RWPE1 (cell line): Measurements from ENCODE around the gene SENP3.

Experiments
- CTCF ChIA-PET: fragments of 350-600 bp; sonication (Branson Sonifier 250); formaldehyde crosslinking; extraction: SDS; loops from one replicate; lab custom pipeline; 2021; lab: Yijun Ruan, JAX
- POLR2A ChIA-PET: fragments of 400-600 bp; formaldehyde crosslinking; extraction: SDS; loops from one replicate; lab custom pipeline; 2020; ENCODE audit warnings: antibody characterized with exemption; ENCODE audit not compliant: low non-redundant PET; lab: Yijun Ruan, JAX
- DNase-seq: peaks from one replicate; pipeline ENCODE4 v3.0.0; 2012; ENCODE audit warnings: low spot score
- H3K27ac ChIP-seq: fragments of 450-650 bp; 2 replicates; pipeline ENCODE4 v1.5.1; 2017
- TF ChIP-seq, protein P1 (sequence below): fragments of 450-650 bp; conservative IDR thresholded peaks from 2 replicates; pipeline ENCODE4 v1.5.1; 2017; ENCODE audit warnings: low read depth, mild to moderate bottlenecking

The SENP3 gene

DNA sequence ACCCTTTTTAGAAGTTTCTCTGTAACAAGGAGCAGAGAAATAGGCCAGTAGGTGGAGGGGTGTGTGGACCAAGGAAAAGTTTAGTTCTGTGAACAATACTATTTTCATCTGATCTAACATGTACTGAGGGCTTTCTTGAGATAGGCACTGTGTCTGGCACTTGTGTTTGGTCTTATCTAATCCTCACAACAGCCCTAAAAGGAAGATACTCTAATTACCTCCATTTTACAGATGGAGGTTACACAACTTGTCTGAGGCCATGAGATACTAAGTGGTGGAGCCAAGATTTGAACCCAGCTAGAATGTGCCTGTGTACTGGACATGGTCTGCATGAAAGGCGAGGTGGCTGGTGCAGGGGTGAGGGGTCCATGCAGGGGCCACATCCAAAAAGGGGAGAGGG lies 8.4 kb upstream of the SENP3 start:
- TF ChIP-seq, protein P1, sequence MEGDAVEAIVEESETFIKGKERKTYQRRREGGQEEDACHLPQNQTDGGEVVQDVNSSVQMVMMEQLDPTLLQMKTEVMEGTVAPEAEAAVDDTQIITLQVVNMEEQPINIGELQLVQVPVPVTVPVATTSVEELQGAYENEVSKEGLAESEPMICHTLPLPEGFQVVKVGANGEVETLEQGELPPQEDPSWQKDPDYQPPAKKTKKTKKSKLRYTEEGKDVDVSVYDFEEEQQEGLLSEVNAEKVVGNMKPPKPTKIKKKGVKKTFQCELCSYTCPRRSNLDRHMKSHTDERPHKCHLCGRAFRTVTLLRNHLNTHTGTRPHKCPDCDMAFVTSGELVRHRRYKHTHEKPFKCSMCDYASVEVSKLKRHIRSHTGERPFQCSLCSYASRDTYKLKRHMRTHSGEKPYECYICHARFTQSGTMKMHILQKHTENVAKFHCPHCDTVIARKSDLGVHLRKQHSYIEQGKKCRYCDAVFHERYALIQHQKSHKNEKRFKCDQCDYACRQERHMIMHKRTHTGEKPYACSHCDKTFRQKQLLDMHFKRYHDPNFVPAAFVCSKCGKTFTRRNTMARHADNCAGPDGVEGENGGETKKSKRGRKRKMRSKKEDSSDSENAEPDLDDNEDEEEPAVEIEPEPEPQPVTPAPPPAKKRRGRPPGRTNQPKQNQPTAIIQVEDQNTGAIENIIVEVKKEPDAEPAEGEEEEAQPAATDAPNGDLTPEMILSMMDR = no peak
- ChIA-PET CTCF (no interaction called here), POLR2A (no interaction called here)
- no peak overlapping the region for H3K27ac ChIP-seq
- no peak for DNase-seq

DNA sequence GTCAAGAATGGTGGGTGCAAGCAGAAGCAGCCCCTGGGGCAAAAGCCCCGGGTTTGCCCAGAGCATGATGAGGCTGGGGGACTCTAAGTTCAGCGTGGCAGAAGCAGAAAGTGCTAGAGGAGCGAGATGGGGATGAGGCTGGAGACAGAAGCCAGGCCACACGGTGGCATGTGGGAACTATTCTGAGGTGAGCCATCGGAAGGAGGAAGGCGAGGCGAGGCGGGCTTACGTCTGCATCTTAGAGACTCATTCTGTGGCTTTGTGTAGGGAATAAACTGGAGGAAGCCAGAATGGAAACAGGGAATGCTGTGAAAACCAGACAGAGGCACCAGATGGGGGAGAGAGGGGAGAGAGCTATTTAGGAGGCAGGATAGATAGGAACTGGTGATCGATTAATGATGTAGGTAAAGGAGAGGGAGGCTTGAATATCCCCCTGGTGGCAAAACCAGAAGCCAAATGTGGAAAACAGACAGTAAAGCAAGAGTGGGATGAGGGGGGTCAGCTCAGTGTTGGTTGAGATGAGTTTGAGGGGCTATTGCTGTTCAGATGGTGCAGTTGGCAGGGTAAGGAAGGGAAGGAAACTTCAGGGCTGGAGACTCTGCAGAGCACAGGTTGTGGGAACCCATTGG lies 6.3 kb upstream of the SENP3 start:
- DNase-seq = no peak
- ChIA-PET CTCF (interaction anchor here (0.6 kb wide), 2 partner anchors 33 to 119 kb away, joined by 3 to 6 read pairs; no protein-coding TSS in a partner anchor), POLR2A (interaction anchor here (0.7 kb wide), 1 partner anchor 112 kb away, joined by 7 read pairs; no protein-coding TSS in a partner anchor)
- TF ChIP-seq, protein P1 = no peak
- H3K27ac ChIP-seq = no peak overlapping the region

DNA sequence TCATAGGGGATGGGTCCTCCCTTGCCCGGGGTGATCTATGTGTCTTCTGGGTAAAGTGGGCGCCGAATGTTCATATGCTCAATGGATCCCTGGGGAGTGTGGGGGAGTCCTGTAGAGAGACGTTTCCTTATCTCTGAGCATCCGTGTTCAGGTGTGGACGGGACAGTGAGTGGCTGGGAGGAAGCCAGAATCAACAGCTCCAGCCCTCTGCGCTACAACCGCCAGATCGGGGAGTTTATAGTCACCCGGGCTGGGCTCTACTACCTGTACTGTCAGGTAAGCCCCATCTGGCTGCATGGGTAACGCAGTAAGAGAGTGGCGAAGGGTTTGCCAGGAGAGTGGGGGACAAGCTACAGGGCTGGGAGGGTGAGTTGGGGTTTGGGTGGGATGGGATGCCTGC lies 5.1 kb upstream of the SENP3 start:
- ChIA-PET CTCF (interaction anchor here (1.2 to 2.7 kb wide), 2 partner anchors 42 to 116 kb away, joined by 3 to 14 read pairs; no protein-coding TSS in a partner anchor), POLR2A (interaction anchor here (0.6 kb wide), 1 partner anchor 31 kb away, joined by 7 read pairs; no protein-coding TSS in a partner anchor)
- TF ChIP-seq, protein P1 = no peak
- peak overlapping the region; percentile 95 for H3K27ac ChIP-seq
- DNase-seq = no peak

DNA sequence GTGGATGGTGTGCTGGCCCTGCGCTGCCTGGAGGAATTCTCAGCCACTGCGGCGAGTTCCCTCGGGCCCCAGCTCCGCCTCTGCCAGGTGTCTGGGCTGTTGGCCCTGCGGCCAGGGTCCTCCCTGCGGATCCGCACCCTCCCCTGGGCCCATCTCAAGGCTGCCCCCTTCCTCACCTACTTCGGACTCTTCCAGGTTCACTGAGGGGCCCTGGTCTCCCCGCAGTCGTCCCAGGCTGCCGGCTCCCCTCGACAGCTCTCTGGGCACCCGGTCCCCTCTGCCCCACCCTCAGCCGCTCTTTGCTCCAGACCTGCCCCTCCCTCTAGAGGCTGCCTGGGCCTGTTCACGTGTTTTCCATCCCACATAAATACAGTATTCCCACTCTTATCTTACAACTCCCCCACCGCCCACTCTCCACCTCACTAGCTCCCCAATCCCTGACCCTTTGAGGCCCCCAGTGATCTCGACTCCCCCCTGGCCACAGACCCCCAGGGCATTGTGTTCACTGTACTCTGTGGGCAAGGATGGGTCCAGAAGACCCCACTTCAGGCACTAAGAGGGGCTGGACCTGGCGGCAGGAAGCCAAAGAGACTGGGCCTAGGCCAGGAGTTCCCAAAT lies 4.5 kb upstream of the SENP3 start:
- H3K27ac ChIP-seq = peak overlapping the region; percentile 95
- no peak for DNase-seq
- CTCF ChIA-PET = interaction anchor here (1.2 to 2.7 kb wide), 2 partner anchors 43 to 116 kb away, joined by 3 to 14 read pairs; no protein-coding TSS in a partner anchor
- TF ChIP-seq, protein P1 = no peak
- POLR2A ChIA-PET = no interaction called here

DNA sequence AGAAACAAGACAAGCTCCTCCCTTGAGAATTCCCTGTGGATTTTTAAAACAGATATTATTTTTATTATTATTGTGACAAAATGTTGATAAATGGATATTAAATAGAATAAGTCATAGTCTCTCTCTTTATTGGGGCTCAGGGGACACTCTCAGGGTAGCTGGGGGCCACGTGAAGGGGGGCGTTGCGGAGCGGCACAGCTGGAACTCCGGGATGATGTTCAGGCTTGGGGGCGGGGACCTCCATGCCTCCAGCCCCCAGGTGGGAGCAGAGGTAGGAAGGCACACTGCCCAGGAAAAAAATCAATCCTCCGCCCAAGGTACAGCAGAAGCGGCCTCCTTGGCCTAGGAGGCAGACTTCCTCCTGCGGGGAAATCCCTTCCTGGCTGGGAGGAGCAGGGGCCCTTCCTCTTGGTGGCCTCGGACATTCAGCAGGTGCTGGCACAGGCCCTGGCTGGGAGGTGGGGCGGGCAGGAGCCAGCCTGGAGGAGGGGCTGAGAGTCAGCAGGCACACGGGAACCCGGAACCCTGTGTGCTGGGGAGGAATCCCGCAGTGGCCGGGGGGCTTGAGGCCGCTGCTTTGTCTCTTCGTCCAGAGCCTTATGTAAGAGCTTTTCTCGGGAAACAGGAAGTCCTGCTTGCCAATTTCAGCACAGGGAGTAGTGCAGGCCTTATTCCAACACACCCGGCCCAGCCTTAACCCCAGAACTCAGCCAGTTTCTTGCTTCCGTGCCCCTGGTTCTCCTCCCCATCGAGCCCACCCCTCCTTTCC lies 3.8 kb upstream of the SENP3 start:
- CTCF ChIA-PET = interaction anchor here (0.9 to 2.7 kb wide), 3 partner anchors 43 to 121 kb away, joined by 3 to 14 read pairs (median 5); no protein-coding TSS in a partner anchor
- POLR2A ChIA-PET = interaction anchor here (0.6 kb wide), 1 partner anchor 100 kb away, joined by 4 read pairs; no protein-coding TSS in a partner anchor
- DNase-seq = peak; percentile 55
- TF ChIP-seq, protein P1 = no peak
- H3K27ac ChIP-seq = peak overlapping the region; percentile 95
